ENCODE data around the gene RMDN2.

DNA sequence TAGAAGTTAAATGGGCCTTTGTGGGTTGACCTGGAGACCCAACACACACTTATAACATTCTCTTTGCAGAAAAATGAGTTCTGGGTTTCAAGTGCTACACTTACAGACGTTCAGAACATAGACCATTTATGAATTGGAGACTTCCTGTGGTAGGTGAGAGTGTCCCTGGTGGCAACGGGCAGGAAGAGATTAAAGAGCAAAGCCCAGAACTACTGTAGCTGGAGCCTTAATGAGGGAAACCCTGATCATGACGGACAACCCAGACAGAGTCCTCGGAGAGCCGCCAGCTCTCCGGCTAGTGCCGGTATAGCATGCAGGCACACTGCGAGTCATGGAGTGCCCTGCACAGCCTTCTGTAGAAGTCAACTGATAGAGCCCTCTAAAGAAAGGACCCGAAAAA is 44.5 kb upstream of the RMDN2 start:
- TF ChIP-seq, protein P1, sequence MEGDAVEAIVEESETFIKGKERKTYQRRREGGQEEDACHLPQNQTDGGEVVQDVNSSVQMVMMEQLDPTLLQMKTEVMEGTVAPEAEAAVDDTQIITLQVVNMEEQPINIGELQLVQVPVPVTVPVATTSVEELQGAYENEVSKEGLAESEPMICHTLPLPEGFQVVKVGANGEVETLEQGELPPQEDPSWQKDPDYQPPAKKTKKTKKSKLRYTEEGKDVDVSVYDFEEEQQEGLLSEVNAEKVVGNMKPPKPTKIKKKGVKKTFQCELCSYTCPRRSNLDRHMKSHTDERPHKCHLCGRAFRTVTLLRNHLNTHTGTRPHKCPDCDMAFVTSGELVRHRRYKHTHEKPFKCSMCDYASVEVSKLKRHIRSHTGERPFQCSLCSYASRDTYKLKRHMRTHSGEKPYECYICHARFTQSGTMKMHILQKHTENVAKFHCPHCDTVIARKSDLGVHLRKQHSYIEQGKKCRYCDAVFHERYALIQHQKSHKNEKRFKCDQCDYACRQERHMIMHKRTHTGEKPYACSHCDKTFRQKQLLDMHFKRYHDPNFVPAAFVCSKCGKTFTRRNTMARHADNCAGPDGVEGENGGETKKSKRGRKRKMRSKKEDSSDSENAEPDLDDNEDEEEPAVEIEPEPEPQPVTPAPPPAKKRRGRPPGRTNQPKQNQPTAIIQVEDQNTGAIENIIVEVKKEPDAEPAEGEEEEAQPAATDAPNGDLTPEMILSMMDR (IDR thresholded peaks at IDR 0.05; ENCODE audit: low read depth, low read length) = no peak
- no peak for TF ChIP-seq EZH2phosphoT487 (IDR thresholded peaks at IDR 0.05; ENCODE audit: low read depth)

Measured in OCI-LY3 (cell line).